HepG2 (cell line): Measurements from ENCODE around the gene SGCD. TPM values are rescaled to one million over a fixed set of nuclear protein-coding genes. Genes with fewer than 3 reads are reported as not detected.

Experiments used
- ATAC-seq: fragments of 200-7000 bp; cut with Tn5 transposase; 3 replicates; pipeline ENCODE4 v1.9.1; 2020; ENCODE audit warnings: mild to moderate bottlenecking, moderate library complexity
- BruUV-seq: library from RNA; stranded (reverse); fragments of 400-500 nt; replicated peaks from 2 replicates; lab custom pipeline; 2021; lab: Mats Ljungman, UMichigan
- CTCF ChIA-PET: fragments of 300-600 bp; formaldehyde crosslinking; extraction: SDS; loops from one replicate; lab custom pipeline; 2021; ENCODE audit warnings: low total read pairs, inconsistent platforms, low intra/inter-chr PET ratio; lab: Yijun Ruan, JAX
- POLR2A ChIA-PET: fragments of 350-600 bp; sonication (Branson Sonifier 250); formaldehyde crosslinking; loops from one replicate; lab custom pipeline; 2020; ENCODE audit warnings: antibody characterized with exemption, inconsistent platforms; lab: Yijun Ruan, JAX
- DNase-seq: peaks from one replicate; pipeline ENCODE4 v3.0.0-alpha.2; 2015; ENCODE audit warnings: low spot score
- FAIRE-seq: peaks from 3 replicates; lab custom pipeline; 2011; peaks lifted over from hg19 to GRCh38; lab: Jason Lieb, UNC
- H2AFZ ChIP-seq: one replicate; pipeline ENCODE4 v1.6.1; 2011; ENCODE audit warnings: low read length, inconsistent platforms
- H3K27ac ChIP-seq: fragments of 300-600 bp; 3 replicates; pipeline ENCODE4 v1.8.0; 2011; ENCODE audit warnings: mixed run types, mild to moderate bottlenecking, mixed read lengths, low read length, inconsistent platforms; ENCODE audit not compliant: insufficient read depth; ENCODE audit errors: extremely low read length
- H3K27me3 ChIP-seq, 2 experiments: fragments of 200-600 bp in 1 of 2; 2 replicates in 1 of 2; 3 replicates in 1 of 2; pipeline versions ENCODE4 v1.6.0 to v1.8.0; 2011; ENCODE audit warnings: low read length in 2 of 2, mild to moderate bottlenecking in 2 of 2, moderate library complexity in 2 of 2, inconsistent platforms in 1 of 2; ENCODE audit not compliant: insufficient read depth in 2 of 2, control insufficient read depth in 1 of 2
- H3K36me3 ChIP-seq, 2 experiments: fragments of 200-600 bp in 1 of 2; replicated peaks in 1 of 2; 2 replicates in 1 of 2; 3 replicates in 1 of 2; pipeline versions ENCODE4 v1.5.1 to v1.8.0; 2011; ENCODE audit warnings: low read length in 2 of 2, inconsistent platforms in 1 of 2; ENCODE audit not compliant: insufficient read depth in 2 of 2, control insufficient read depth in 1 of 2
- H3K4me1 ChIP-seq: 2 replicates; pipeline ENCODE4 v1.5.1; 2012; ENCODE audit warnings: low read length, inconsistent platforms; ENCODE audit not compliant: insufficient read depth
- H3K4me2 ChIP-seq: 2 replicates; pipeline ENCODE4 v1.6.0; 2011; ENCODE audit warnings: low read depth, low read length, inconsistent platforms
- H3K4me3 ChIP-seq, 3 experiments: fragments of 200-600 bp in 1 of 3; sonication (generic), shearing (Covaris generic) in 1 of 3; replicated peaks in 1 of 3; 2 replicates each; pipeline ENCODE4 v1.5.1; 2011 to 2016; ENCODE audit warnings: low read length in 3 of 3, inconsistent platforms in 2 of 3, low read depth in 2 of 3, mild to moderate bottlenecking in 2 of 3, control low read depth in 1 of 3, mixed read lengths in 1 of 3; ENCODE audit not compliant: insufficient read depth in 1 of 3
- H3K79me2 ChIP-seq: one replicate; pipeline ENCODE4 v1.6.1; 2011; ENCODE audit warnings: low read length, inconsistent platforms; ENCODE audit not compliant: insufficient read depth
- H3K9ac ChIP-seq: 2 replicates; pipeline ENCODE4 v1.6.0; 2011; ENCODE audit warnings: mild to moderate bottlenecking, low read depth, low read length, inconsistent platforms; ENCODE audit not compliant: insufficient read depth
- H3K9me3 ChIP-seq: 2 replicates; pipeline ENCODE4 v1.5.1; 2012; ENCODE audit warnings: mild to moderate bottlenecking, low read length
- H4K20me1 ChIP-seq: 2 replicates; pipeline ENCODE4 v1.6.0; 2011; ENCODE audit warnings: inconsistent platforms, mild to moderate bottlenecking, low read length, moderate library complexity; ENCODE audit not compliant: insufficient read depth
- HOXA9 ChIP-seq: sonication (generic); formaldehyde crosslinking; IDR thresholded peaks from 2 replicates; pipeline ENCODE4 v1.8.1; 2022; ENCODE audit warnings: missing genetic modification reagents, mild to moderate bottlenecking, moderate library complexity, borderline replicate concordance
- KDM2A ChIP-seq: sonication (generic); formaldehyde crosslinking; IDR thresholded peaks from 2 replicates; pipeline ENCODE4 v1.4.0; 2020; ENCODE audit warnings: low read depth, missing genetic modification reagents, borderline replicate concordance
- SMC3 ChIP-seq: IDR thresholded peaks from 2 replicates; pipeline ENCODE4 v1.6.1; 2011; ENCODE audit warnings: low read length, improper control_type of control experiment
- ZFY ChIP-seq: sonication (generic); formaldehyde crosslinking; IDR thresholded peaks from 2 replicates; pipeline ENCODE4 v1.4.0; 2020; ENCODE audit warnings: missing genetic modification reagents
- ZNF496 ChIP-seq: sonication (generic); formaldehyde crosslinking; IDR thresholded peaks from 2 replicates; pipeline ENCODE4 v1.8.1; 2023; ENCODE audit warnings: mild to moderate bottlenecking, moderate library complexity, missing genetic modification reagents; ENCODE audit not compliant: insufficient replicate concordance
- ZNF780A ChIP-seq: sonication (generic); formaldehyde crosslinking; IDR thresholded peaks from 2 replicates; pipeline ENCODE4 v1.8.0; 2022; ENCODE audit warnings: mild to moderate bottlenecking, missing genetic modification reagents, moderate library complexity
- WGBS: methylation state at CpG from one replicate; pipeline ENCODE4 v1.1.6; 2017; ENCODE audit warnings: low lambda C conversion rate; 5-methylcytosine and 5-hydroxymethylcytosine counted together
- in situ Hi-C: cut with HindIII; loops from 2 replicates; pipeline ENCODE4 v1.10.0; 2017; ENCODE audit warnings: low pct_unique_long_range_greater_than_20kb; ENCODE audit not compliant: extremely low pct_ligation_motif_present
- intact Hi-C: fragments of 100-400 bp; cut with micrococcal nuclease; formaldehyde crosslinking; loops from one replicate; pipeline ENCODE4 v1.10.0; 2022; ENCODE audit not compliant: unreplicated experiment
- polyA plus RNA-seq, 8 experiments: library from polyadenylated mRNA; depleted of rRNA in 3 of 8; stranded (reverse) in 7 of 8; unstranded in 1 of 8; fragments of >200 nt; fragmentation: Illumina TruSeq in 4 of 8; extraction: Trizol in 4 of 8; gene quantifications; 2 replicates each; pipeline versions ENCODE4 v1.2.1 to v1.2.3, GENCODE V29; 2011 to 2016; ENCODE audit warnings: low read depth in 4 of 8, missing spikeins in 1 of 8, mixed read lengths in 1 of 8; ENCODE audit not compliant: insufficient read depth in 1 of 8
- total RNA-seq, 5 experiments: library from RNA; depleted of rRNA; stranded (reverse); fragments of >200 nt; fragmentation: Illumina TruSeq; extraction: Trizol; gene quantifications; 2 replicates each; pipeline ENCODE4 v1.2.3, GENCODE V29; 2016; ENCODE audit warnings: low read depth in 1 of 5
- TF ChIP-seq, protein P1 (sequence below): IDR thresholded peaks from 2 replicates; pipeline ENCODE4 v1.6.1; 2016; ENCODE audit warnings: low read depth, missing genetic modification reagents, missing compliant biosample characterization
- TF ChIP-seq, protein P2 (sequence below): sonication (generic); formaldehyde crosslinking; IDR thresholded peaks from 2 replicates; pipeline ENCODE4 v1.4.0; 2020; ENCODE audit warnings: missing genetic modification reagents
- TF ChIP-seq, protein P3 (sequence below): sonication (generic); formaldehyde crosslinking; IDR thresholded peaks from 2 replicates; pipeline ENCODE4 v1.4.0; 2020; ENCODE audit warnings: missing genetic modification reagents, low read depth, mild to moderate bottlenecking, borderline replicate concordance

Gene SGCD
- total and polyA plus RNA-seq, 2 of the 13 experiments (the other 11 are each of a cell fraction or from before 2014, with no cell fraction given), result not detected

DNA sequence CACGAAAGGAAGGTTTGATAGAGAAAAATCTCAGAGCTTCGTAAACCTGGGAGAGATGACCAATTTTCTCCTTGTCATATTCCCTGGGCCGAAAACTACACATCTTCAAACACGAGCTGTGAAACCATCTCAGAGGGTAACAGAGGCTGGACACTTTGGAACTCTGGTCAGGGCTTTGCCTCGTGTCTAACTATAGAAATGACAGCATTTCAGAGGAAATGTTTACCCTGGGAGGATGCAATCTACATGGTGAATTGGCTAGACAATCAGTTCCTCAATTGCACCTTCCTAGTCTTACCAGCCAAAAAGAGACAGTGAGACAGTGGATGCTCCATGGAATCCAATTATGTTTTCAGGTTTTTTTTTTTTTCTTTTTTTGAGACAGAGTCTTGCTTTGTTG is 414.6 kb downstream of the SGCD start:
- Histone ChIP-seq H2AFZ (no peak overlapping the region), H4K20me1 (no peaks in the 10 kb centered on the region), H3K36me3 (no peaks in the 10 kb centered on the region), H3K9ac (no peak overlapping the region), H3K4me1 (no peaks in the 10 kb centered on the region), H3K4me2 (no peak overlapping the region), H3K9me3 (no peaks in the 10 kb centered on the region), H3K27ac (no peak overlapping the region), H3K79me2 (no peaks in the 10 kb centered on the region), H3K4me3 (no peak overlapping the region), H3K27me3 (no peaks in the 10 kb centered on the region)
- 14% methylated on average over 4 of the region's 5 CpGs for WGBS
- DNase-seq, result no peak
- no peak for FAIRE-seq
- ChIA-PET POLR2A (no interaction called here), CTCF (no interaction called here)
- no peak for ATAC-seq
- intact Hi-C loops, result no loop called here
- BruUV-seq, result no TSS peak
- in situ Hi-C loops, result no loop called here
- TF ChIP-seq HOXA9 (CRISPR knock-in tag) (no peak), ZFY (CRISPR knock-in tag) (no peak)

DNA sequence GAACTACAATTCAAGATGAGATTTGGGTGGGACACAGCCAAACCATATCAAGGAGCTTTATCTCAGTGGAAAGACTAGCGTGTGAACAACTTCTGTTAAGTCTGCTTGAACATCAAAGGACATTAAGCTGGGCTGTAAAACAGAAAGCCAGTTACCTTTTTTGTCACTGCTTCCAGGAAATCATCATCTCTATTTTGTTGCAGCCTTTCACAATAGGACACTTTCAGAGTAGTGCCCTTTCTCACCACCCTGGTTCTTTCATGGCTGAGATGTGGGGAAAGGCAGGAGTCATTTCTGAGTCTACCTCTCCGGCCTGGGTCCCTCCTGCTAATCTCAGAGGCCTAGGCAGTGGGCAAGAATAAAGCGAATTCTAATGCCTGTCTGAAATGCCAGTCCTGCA is 426.9 kb downstream of the SGCD start:
- Histone ChIP-seq H3K4me1 (no peaks in the 10 kb centered on the region), H3K79me2 (no peaks in the 10 kb centered on the region), H4K20me1 (no peaks in the 10 kb centered on the region), H3K27ac (no peak overlapping the region), H3K9ac (no peak overlapping the region), H3K27me3 (no peaks in the 10 kb centered on the region), H3K4me3 (no peak overlapping the region), H2AFZ (no peak overlapping the region), H3K36me3 (no peaks in the 10 kb centered on the region), H3K9me3 (no peaks in the 10 kb centered on the region), H3K4me2 (no peak overlapping the region)
- DNase-seq, result no peak
- ATAC-seq, result no peak
- BruUV-seq, result no TSS peak
- no peak for FAIRE-seq
- ChIA-PET POLR2A (no interaction called here), CTCF (no interaction called here)
- in situ Hi-C loops (no loop called here), intact Hi-C loops (no loop called here)
- WGBS, result 0% methylated on average over 3 of the region's 3 CpGs
- TF ChIP-seq ZNF496 (CRISPR knock-in tag) (no peak), SMC3 (no peak), ZNF780A (CRISPR knock-in tag) (no peak), KDM2A (CRISPR knock-in tag) (no peak)
- TF ChIP-seq, protein P1, sequence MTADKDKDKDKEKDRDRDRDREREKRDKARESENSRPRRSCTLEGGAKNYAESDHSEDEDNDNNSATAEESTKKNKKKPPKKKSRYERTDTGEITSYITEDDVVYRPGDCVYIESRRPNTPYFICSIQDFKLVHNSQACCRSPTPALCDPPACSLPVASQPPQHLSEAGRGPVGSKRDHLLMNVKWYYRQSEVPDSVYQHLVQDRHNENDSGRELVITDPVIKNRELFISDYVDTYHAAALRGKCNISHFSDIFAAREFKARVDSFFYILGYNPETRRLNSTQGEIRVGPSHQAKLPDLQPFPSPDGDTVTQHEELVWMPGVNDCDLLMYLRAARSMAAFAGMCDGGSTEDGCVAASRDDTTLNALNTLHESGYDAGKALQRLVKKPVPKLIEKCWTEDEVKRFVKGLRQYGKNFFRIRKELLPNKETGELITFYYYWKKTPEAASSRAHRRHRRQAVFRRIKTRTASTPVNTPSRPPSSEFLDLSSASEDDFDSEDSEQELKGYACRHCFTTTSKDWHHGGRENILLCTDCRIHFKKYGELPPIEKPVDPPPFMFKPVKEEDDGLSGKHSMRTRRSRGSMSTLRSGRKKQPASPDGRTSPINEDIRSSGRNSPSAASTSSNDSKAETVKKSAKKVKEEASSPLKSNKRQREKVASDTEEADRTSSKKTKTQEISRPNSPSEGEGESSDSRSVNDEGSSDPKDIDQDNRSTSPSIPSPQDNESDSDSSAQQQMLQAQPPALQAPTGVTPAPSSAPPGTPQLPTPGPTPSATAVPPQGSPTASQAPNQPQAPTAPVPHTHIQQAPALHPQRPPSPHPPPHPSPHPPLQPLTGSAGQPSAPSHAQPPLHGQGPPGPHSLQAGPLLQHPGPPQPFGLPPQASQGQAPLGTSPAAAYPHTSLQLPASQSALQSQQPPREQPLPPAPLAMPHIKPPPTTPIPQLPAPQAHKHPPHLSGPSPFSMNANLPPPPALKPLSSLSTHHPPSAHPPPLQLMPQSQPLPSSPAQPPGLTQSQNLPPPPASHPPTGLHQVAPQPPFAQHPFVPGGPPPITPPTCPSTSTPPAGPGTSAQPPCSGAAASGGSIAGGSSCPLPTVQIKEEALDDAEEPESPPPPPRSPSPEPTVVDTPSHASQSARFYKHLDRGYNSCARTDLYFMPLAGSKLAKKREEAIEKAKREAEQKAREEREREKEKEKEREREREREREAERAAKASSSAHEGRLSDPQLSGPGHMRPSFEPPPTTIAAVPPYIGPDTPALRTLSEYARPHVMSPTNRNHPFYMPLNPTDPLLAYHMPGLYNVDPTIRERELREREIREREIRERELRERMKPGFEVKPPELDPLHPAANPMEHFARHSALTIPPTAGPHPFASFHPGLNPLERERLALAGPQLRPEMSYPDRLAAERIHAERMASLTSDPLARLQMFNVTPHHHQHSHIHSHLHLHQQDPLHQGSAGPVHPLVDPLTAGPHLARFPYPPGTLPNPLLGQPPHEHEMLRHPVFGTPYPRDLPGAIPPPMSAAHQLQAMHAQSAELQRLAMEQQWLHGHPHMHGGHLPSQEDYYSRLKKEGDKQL (CRISPR knock-in tag), result no peak
- TF ChIP-seq, protein P2, sequence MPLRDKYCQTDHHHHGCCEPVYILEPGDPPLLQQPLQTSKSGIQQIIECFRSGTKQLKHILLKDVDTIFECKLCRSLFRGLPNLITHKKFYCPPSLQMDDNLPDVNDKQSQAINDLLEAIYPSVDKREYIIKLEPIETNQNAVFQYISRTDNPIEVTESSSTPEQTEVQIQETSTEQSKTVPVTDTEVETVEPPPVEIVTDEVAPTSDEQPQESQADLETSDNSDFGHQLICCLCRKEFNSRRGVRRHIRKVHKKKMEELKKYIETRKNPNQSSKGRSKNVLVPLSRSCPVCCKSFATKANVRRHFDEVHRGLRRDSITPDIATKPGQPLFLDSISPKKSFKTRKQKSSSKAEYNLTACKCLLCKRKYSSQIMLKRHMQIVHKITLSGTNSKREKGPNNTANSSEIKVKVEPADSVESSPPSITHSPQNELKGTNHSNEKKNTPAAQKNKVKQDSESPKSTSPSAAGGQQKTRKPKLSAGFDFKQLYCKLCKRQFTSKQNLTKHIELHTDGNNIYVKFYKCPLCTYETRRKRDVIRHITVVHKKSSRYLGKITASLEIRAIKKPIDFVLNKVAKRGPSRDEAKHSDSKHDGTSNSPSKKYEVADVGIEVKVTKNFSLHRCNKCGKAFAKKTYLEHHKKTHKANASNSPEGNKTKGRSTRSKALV, result no peak
- TF ChIP-seq, protein P3, sequence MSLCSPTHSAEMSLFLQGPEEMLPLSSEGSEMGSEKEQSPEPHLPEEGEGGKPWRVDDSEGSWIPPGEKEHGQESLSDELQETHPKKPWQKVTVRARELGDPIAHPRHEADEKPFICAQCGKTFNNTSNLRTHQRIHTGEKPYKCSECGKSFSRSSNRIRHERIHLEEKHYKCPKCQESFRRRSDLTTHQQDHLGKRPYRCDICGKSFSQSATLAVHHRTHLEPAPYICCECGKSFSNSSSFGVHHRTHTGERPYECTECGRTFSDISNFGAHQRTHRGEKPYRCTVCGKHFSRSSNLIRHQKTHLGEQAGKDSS (CRISPR knock-in tag), result no peak
